Skin epidermis (tissue), 12 donors: ENCODE data around the gene PLXNA2.

Source experiments
- H3K27ac ChIP-seq, 21 experiments: fragments of 200-600 bp; sonication (generic) in 11 of 21; one replicate each; pipeline ENCODE4 v1.5.0; 2020; ENCODE audit warnings: mild to moderate bottlenecking in 3 of 21, inconsistent platforms in 2 of 21, moderate library complexity in 2 of 21
- H3K4me3 ChIP-seq, 7 experiments: fragments of 200-600 bp; sonication (generic) in 2 of 7; one replicate each; pipeline ENCODE4 v1.5.0; 2020; ENCODE audit warnings: inconsistent platforms in 2 of 7, mild to moderate bottlenecking in 2 of 7, moderate library complexity in 1 of 7

The PLXNA2 gene

GRCh38 chr1:208230668-208231529 lies 13.3 kb downstream of the PLXNA2 start:
- H3K27ac ChIP-seq = no peak overlapping the region
- no peak overlapping the region for H3K4me3 ChIP-seq

- H3K27ac ChIP-seq = no peak overlapping the region
- H3K4me3 ChIP-seq = no peak overlapping the region
Measured at GRCh38 chr1:208228550-208228949, 15.6 kb downstream of the PLXNA2 start.

DNA sequence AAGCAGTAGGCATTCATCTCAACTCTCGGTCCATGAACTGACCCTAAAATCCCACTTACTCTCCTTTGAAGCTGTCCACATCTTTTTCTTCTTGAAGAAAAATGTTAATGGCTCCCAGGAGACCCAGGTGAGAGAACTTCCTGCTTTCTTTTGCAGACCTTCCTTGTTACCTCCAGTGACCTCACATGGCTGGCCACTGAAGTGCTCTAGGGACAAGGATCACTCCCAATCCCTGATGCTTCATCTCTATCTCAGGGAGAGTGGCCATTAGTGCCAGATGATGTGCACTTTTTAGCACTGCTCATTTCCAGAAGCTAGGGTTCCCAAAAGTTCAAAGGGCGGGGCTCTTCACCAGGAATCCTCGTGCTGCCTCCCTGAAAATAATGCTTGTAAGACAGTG lies 16.2 kb downstream of the PLXNA2 start:
- H3K27ac ChIP-seq = no peak overlapping the region
- no peak overlapping the region for H3K4me3 ChIP-seq

GRCh38 chr1:208227366-208227765 lies 16.8 kb downstream of the PLXNA2 start:
- no peak overlapping the region for H3K4me3 ChIP-seq

GRCh38 chr1:208225954-208226937 lies 17.9 kb downstream of the PLXNA2 start:
- no peak overlapping the region for H3K4me3 ChIP-seq
- H3K27ac ChIP-seq = no peak overlapping the region

More at GRCh38 chr1:208227366-208227765, 16.8 kb downstream of the PLXNA2 start:
- H3K27ac ChIP-seq = no peak overlapping the region

DNA sequence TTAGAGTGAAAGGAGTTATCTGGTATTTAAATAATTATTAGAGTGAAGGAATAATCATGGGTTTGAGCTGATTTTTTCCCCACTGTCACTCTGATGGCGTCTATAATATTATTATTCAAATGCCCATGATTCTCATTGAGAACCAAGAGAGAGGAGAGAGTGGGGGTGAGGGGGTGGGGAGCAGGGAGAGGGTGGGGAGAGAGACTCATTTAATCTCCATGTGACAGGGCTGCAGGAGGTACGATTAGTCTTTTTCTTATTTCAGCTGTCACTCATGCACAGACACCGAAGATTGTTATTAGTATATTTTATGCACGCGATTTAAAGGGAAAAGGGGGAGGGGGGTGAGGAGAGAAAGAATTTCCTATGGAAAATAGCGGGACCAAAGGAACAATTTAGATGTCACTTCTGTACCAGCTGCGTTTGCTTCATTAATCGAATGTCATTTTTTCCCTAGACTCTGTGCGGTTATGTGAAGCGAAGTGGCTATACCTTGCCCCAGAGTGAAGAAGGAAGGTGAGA lies 19.9 kb downstream of the PLXNA2 start:
- no peak overlapping the region for H3K27ac ChIP-seq
- H3K4me3 ChIP-seq = no peak overlapping the region

DNA sequence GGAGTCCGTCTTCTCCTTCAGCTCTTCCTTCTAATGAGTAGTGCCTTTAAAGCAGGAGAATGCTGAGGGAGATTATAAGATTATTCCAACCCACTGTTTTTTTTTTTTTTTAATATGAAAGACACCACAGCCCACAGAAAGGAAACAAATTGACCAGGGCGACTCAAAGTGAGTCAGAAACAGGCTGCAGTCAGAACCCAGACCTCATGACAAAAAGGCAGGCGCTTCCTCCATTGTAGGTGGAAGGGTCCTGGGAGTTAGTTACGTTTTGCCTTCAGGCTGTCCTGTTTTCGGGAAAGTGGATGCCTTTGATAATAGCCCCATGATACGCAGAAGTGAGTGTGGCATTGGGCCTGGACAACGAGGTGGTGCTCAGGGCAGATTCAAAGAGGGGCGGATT lies 21.0 kb downstream of the PLXNA2 start:
- Histone ChIP-seq H3K4me3 (no peak overlapping the region), H3K27ac (no peak overlapping the region)

DNA sequence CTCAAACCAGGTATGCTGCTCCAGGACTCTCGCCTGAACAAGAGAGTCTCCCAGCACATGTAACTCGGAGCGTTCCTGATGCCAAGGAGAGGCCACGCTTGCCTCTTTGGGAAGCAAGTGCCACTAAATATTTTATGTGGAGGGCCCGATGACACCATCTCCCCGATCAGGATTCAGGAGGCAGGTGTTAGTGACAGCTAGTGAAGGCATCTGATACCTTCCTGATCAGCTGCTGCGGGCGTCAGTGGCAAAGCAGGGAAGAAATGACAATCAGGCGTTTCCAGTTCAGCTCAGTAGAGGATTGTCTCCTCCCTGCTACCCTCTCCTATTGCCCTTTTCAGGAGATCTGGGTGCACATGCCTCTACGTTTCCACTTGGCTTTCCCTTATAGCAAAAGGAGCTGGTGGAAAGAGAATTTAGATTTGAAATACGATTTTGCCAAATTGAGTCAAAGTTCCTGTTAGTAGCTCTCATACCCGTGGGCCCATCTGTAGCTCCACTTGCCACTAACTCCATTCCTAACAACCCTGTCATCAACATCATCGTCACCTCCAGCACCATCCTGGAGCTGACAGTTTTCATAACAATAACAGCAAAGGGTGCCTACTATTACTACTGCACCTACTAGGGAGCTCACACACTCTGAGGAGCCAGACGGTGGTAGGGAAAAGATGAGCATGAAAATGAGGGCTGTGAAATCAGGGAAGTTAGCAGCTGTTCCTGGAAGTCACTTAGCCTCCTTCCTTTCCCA lies 21.6 kb downstream of the PLXNA2 start:
- Histone ChIP-seq H3K27ac (no peak overlapping the region), H3K4me3 (no peak overlapping the region)

DNA sequence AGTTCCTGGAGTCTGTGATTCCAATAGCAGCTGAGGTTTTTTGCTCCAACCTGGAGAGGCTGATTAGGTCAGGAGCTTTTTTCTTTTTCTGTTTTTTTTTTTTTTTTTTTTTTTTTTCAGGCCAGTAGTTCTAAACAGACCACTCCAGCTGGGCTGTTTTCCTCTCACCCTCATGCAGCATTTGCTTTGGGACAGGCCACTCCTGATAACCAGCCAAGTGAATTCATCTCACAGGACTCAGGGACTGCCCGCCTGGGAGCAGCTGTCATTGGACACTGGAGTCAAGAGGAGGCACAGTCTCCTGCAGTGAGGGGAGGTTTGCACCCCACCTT lies 22.9 kb downstream of the PLXNA2 start:
- H3K27ac ChIP-seq = no peak overlapping the region
- H3K4me3 ChIP-seq = no peak overlapping the region

GRCh38 chr1:208219659-208220282 lies 24.4 kb downstream of the PLXNA2 start:
- no peak overlapping the region for H3K4me3 ChIP-seq
- peak overlapping the region in 6 of 21 experiments; percentile 6 to 65 (median 33) for H3K27ac ChIP-seq

- peak overlapping the region in 6 of 21 experiments; percentile 6 to 65 (median 33) for H3K27ac ChIP-seq
- no peak overlapping the region for H3K4me3 ChIP-seq
Measured at GRCh38 chr1:208219098-208219658, 25.0 kb downstream of the PLXNA2 start.

DNA sequence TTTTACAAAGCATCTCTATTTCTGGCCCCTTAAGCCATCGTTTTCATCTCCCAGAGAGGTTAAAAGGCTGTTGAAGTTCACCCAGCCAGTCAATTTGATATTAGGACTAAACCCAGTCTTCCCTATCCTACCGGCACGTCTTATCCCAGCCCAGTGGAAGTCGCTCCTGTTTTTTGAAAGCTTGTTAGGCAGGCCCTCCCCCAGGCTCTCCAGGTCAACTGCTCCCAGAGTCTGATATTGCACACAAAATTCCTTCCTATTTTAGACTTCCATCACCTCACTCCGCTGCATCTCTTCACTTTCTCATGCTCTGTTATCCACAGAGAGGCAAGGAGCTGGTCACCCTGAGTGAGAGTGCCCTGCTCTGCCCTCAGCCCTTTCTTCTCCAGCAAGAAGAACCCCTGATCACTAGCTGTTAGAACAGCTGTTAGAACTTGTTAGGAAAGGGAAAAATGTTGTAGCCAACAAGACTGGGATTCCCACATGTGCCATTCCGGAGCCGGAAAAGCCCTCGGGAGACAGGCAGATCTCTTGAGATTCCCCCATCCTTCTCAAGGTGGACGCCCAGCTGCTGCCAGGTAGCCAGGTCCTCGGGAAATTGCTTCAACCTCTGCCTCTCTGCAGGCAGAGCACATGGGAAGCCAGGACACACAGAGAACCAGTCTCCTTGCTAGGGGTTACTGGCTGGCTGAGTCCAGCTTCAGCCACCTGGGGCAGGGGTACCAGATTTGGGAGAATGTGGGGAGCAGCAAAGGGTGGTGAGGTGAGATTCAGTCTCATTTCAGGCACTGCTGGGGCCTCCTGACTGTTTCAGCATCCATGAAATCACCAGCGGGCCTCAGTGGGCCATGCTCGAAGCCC lies 25.7 kb downstream of the PLXNA2 start:
- Histone ChIP-seq H3K27ac (peak overlapping the region in 4 of 21 experiments; percentile 6 to 65 (median 32)), H3K4me3 (no peak overlapping the region)

GRCh38 chr1:208217781-208218180 lies 26.4 kb downstream of the PLXNA2 start:
- Histone ChIP-seq H3K4me3 (no peak overlapping the region), H3K27ac (no peak overlapping the region)

DNA sequence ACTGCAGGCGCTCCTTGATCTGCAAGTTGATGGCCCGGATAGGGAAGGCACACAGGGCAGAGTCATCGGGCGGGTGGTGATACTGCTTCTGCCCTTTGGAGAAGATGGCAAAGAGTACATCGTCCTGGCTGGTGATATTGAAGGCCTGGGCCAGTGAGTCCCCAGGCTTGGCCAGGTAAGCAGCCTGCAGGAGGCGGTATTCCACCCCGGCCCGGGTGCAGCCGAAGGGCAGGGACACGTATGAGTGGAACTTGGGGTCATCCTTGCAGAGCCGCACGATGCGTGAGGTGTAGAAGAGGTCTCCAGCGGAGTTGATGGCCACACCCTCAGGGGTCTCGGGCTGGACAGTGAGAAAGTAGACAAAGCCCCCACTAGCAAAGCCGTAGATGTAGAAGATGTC lies 27.4 kb downstream of the PLXNA2 start:
- H3K27ac ChIP-seq = no peak overlapping the region
- no peak overlapping the region for H3K4me3 ChIP-seq

- Histone ChIP-seq H3K4me3 (no peak overlapping the region), H3K27ac (no peak overlapping the region)
Measured at GRCh38 chr1:208216062-208216461, 28.1 kb downstream of the PLXNA2 start.

DNA sequence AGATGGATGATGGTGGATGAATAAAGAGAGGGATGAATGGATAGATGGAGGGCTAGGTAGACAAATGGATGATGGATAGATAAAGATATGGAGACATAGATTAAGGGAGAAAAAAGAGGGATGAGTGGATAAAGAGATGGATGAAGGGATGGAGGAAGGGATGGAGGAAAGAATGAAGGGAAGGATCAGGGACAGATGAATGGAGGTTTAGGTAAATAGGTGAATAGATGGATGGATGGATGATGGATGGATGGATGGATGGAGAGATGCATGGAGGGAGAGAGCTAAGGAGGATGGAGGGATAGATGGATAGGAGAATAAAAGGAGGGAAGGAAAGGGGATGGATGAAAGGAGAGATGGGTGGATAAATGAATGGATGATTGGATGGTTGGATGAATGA lies 28.8 kb downstream of the PLXNA2 start:
- Histone ChIP-seq H3K4me3 (no peak overlapping the region), H3K27ac (no peak overlapping the region)

- H3K4me3 ChIP-seq = no peak overlapping the region
- H3K27ac ChIP-seq = peak overlapping the region in 6 of 21 experiments; percentile 14 to 54 (median 31)
Measured at GRCh38 chr1:208213786-208214185, 30.4 kb downstream of the PLXNA2 start.

DNA sequence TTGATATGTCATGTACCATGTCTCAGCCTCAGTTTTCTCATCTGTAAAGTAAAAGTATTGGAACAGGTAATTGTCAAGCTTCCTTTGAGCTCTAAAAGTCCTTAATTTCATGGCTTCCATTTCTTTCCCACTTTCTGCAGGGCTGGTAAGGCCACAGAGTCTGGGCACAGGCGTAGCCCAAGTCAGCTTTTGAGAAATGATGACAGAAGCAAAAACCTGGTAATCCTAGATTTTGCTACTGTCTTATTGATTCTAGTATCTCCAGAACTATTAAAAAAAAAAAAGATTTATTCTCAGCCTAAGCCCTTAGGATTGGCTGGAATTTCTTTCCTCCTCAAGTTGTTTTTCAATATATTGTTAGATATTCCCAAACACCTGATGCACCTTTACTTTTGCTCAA lies 31.3 kb downstream of the PLXNA2 start:
- Histone ChIP-seq H3K27ac (peak overlapping the region in 1 of 21 experiments; percentile 52), H3K4me3 (no peak overlapping the region)
